ENCODE measurements around the gene PRDM15.

GRCh38 chr21:41925767-41926116, 46.6 kb upstream of the PRDM15 start:
- no peak for TF ChIP-seq CTCF (IDR thresholded peaks at IDR 0.05)
- TF ChIP-seq POLR2A (IDR thresholded peaks at IDR 0.05) = no peak
- no peak for TF ChIP-seq EP300 (IDR thresholded peaks at IDR 0.05)

Data from tibial nerve (tissue), 4 donors.